ENCODE measurements around the gene PPP1R12A. TPM values are rescaled to one million over a fixed set of nuclear protein-coding genes. Genes with fewer than 3 reads are reported as not detected.

Gene PPP1R12A
- total RNA-seq, 3 donors from 2014 or later, result 63.7 to 253 (median 74.3) TPM

- ATAC-seq (no peak), DNase-seq (no peak)
- H3K9me3 ChIP-seq, result no peaks in the 10 kb centered on the region
- TF ChIP-seq, protein P1, sequence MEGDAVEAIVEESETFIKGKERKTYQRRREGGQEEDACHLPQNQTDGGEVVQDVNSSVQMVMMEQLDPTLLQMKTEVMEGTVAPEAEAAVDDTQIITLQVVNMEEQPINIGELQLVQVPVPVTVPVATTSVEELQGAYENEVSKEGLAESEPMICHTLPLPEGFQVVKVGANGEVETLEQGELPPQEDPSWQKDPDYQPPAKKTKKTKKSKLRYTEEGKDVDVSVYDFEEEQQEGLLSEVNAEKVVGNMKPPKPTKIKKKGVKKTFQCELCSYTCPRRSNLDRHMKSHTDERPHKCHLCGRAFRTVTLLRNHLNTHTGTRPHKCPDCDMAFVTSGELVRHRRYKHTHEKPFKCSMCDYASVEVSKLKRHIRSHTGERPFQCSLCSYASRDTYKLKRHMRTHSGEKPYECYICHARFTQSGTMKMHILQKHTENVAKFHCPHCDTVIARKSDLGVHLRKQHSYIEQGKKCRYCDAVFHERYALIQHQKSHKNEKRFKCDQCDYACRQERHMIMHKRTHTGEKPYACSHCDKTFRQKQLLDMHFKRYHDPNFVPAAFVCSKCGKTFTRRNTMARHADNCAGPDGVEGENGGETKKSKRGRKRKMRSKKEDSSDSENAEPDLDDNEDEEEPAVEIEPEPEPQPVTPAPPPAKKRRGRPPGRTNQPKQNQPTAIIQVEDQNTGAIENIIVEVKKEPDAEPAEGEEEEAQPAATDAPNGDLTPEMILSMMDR (IDR thresholded peaks at IDR 0.05), result no peak
- intact Hi-C loops (cut with DNase I, micrococcal nuclease), result no loop called here
- H3K36me3 ChIP-seq (ENCODE audit: low read depth), result no peaks in the 10 kb centered on the region
- H3K4me3 ChIP-seq, result no peak overlapping the region
- no peaks in the 10 kb centered on the region for H3K4me1 ChIP-seq (ENCODE audit: low read depth)
These were observed 33.9 kb downstream of the PPP1R12A start for GRCh38 chr12:79900951-79901350.

DNA sequence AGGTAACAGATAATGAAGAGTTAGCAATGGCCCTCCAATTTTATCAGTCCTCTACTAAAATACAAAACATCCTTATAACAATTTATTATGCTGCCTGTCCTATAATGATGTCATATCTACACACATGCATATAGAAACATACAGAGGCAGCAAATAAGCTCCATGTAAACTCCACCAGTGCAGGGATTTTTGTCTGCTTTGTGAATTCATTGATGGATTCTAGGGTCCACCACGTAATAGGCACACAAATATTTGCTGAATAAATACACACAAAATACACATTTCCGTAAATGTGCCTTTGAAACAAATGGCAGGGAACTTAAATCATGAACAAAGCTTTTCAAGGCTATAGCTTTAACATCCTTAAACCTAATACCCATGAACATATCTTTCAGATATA is 34.7 kb downstream of the PPP1R12A start:
- no peaks in the 10 kb centered on the region for H3K36me3 ChIP-seq (ENCODE audit: low read depth)
- TF ChIP-seq, protein P1 (IDR thresholded peaks at IDR 0.05), result no peak
- intact Hi-C loops (cut with DNase I, micrococcal nuclease), result no loop called here
- H3K4me1 ChIP-seq (ENCODE audit: low read depth), result no peaks in the 10 kb centered on the region
- no peaks in the 10 kb centered on the region for H3K9me3 ChIP-seq
- H3K4me3 ChIP-seq, result no peak overlapping the region
- no peak for ATAC-seq
- no peak for DNase-seq

- Histone ChIP-seq H3K36me3 (ENCODE audit: low read depth) (no peaks in the 10 kb centered on the region), H3K4me3 (no peak overlapping the region), H3K4me1 (ENCODE audit: low read depth) (no peaks in the 10 kb centered on the region), H3K9me3 (no peaks in the 10 kb centered on the region)
- no peak for ATAC-seq
- intact Hi-C loops (cut with DNase I, micrococcal nuclease), result no loop called here
- TF ChIP-seq, protein P1 (IDR thresholded peaks at IDR 0.05), result no peak
- no peak for DNase-seq
These were observed 37.3 kb downstream of the PPP1R12A start for GRCh38 chr12:79897617-79898016.

DNA sequence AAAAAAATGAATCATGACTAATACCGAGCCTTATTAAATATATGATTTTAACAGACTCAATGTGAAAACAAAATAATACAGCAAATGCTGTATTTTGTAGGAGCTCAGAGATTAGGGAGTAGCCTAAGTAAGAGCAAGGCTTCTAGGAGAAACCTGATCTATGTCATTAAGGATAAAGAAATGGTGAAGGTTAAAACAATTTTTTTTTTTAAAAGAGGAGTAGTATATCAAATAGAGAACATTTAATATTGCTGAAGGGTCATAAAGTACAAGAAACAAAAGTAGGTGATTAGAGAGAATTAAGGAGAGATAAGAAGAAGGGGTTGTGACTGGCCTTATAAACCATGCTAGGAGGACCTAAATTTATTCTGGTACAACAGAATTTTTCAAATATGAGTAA is 39.1 kb downstream of the PPP1R12A start:
- no peak for DNase-seq
- intact Hi-C loops (cut with DNase I, micrococcal nuclease), result no loop called here
- no peaks in the 10 kb centered on the region for H3K9me3 ChIP-seq
- TF ChIP-seq, protein P1 (IDR thresholded peaks at IDR 0.05), result no peak
- no peak overlapping the region for H3K4me3 ChIP-seq
- no peaks in the 10 kb centered on the region for H3K36me3 ChIP-seq (ENCODE audit: low read depth)
- no peak for ATAC-seq
- H3K4me1 ChIP-seq (ENCODE audit: low read depth), result no peaks in the 10 kb centered on the region

GRCh38 chr12:79895071-79895470 is 39.8 kb downstream of the PPP1R12A start:
- no peaks in the 10 kb centered on the region for H3K9me3 ChIP-seq
- DNase-seq, result no peak
- TF ChIP-seq, protein P1 (IDR thresholded peaks at IDR 0.05), result no peak
- H3K4me3 ChIP-seq, result no peak overlapping the region
- H3K4me1 ChIP-seq (ENCODE audit: low read depth), result no peaks in the 10 kb centered on the region
- ATAC-seq, result no peak
- intact Hi-C loops (cut with DNase I, micrococcal nuclease), result no loop called here
- no peaks in the 10 kb centered on the region for H3K36me3 ChIP-seq (ENCODE audit: low read depth)

DNA sequence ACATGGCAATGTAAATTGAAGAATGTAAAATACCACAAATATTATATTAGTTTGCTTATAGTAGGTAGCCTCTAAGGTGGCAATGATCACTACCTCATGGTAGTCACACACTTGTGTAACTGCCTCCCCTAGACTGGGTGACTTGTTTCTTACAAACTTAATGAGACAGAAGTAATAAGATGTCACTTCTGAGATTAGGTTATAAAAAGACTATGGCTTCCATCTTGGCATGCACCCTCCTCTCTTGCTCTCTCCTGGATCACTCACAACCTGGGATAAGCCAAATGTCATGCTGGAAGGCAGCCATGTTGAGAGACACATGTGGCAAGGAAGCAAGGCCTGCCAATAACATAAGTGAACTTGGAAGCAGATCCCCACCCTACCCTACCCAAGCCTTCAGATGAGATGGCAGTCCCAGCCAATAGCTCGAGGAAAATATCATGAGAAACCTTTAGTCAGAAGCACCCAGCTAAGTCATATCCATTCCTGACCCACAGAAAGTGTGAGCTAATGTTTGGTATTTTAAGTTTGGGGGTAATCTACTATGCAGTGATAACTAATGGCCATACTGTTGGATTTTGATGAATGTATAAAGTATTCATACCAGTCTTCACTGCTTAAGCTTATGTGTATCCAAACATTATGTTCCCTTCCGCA is 43.3 kb downstream of the PPP1R12A start:
- Histone ChIP-seq H3K4me3 (no peak overlapping the region), H3K36me3 (ENCODE audit: low read depth) (no peaks in the 10 kb centered on the region), H3K9me3 (no peaks in the 10 kb centered on the region), H3K4me1 (ENCODE audit: low read depth) (no peaks in the 10 kb centered on the region)
- TF ChIP-seq, protein P1 (IDR thresholded peaks at IDR 0.05), result no peak
- DNase-seq, result no peak
- intact Hi-C loops (cut with DNase I, micrococcal nuclease), result no loop called here
- no peak for ATAC-seq
